Measurements from ENCODE around the gene ID3.

ID3 gene

DNA sequence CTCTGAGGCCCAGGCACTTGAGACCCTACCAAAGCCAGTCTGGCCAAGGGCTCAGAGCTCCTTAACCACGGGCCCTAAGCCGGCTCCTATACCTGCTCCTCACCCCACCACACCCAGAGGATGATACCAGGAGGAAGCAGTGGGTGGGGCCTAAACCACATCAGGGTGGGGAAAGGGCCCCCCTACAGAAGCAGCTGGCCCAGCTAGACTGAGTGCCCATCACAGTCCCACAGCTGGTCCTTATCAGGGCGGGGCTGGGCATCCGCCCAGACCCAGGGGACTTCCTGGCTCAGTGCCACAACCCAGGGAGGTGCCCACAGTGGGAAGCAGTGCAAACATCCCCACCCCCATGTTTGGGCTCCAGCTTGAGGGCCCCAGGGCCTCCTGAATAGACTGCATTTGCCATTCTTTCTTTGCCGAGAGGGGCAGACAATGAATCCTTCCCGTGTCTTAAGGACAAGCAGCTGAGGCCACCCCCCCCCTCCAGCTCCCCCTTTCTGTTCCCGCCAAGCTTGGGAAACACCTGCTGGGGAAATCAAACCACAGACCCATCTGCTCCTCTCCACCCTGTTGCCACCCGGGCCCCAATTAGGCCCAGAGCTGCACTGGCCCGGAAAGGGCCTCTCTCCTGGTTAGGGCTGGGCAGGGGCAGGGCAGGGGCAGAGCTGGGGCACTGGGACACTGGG lies 34.4 kb downstream of the ID3 start:
- DNase-seq: peak; percentile 21

DNA sequence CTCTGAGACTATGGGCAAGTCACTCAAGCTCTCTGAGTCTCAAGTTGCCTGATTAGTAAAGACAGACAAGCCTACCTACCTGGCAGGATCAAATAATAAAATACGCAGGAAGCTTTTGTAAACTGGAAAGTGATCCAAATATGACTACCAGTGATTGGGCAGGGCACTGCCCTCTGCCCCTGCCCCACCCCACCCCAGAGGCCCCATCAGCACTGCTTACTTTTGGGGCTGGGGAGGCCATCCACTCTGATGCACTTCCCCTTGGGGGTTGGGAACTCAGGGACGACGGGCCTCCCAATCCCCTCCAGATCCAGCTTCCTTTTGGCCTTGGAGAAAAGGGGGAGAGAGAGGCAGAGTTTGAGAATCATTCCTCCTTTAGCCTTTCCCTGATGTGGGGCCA lies 35.1 kb downstream of the ID3 start:
- no peak for DNase-seq

DNA sequence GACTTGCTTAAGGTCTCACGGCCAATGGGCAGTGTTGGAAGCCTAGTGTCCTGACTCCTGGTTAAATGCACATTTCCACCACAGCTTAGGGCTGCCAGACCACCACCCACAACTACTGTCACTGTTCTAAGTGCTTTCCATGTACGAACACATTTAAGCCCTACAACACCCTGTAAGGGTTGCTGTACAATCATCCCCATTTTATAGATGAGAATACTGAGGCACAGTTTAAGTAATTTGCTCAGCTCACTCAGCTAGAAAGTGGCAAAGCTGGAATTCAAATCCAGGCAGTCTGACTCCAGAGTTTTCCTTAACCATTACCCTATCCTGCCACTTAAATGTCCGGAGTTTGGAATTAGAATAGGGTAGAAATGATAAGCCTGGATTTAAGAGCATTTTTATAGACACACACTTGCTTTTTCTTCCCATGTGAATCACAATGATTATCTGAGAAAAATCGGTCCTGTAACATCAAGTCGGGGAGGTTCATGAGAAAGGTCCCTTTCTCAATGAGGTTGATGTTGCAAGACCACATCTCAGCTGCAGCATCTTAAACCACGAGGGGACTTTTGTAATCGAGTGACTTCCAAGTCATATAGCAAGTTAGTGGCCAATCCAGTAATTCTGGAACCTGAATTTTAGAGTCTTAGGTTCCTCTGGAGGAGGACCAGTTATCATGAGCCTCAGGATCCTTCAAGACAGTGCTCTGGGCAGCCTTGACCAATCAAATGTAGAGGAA lies 36.9 kb downstream of the ID3 start:
- DNase-seq: no peak

GRCh38 chr1:23521588-23521987 lies 37.7 kb downstream of the ID3 start:
- DNase-seq: no peak

DNA sequence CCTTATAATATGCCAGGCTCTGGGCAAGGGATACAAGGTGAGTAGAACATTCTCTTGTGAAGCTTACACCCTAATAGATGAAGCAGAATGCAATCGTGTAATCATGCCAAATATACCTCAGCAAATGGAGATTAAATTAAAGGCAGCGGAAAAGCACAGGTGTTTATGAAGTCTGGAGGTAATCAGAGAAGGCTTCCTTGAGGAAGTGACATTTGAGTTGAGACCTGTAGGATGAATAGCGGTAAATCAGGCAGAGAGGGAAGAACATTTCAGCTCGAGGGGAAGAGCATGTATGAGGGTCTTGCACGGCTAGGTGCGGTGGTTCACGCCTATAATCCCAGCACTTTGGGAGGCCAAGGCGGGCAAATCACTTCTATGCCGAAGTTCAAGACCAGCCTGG lies 41.7 kb downstream of the ID3 start:
- no peak for DNase-seq

- DNase-seq: no peak
Observed at GRCh38 chr1:23515905-23516304, 43.4 kb downstream of the ID3 start.

DNA sequence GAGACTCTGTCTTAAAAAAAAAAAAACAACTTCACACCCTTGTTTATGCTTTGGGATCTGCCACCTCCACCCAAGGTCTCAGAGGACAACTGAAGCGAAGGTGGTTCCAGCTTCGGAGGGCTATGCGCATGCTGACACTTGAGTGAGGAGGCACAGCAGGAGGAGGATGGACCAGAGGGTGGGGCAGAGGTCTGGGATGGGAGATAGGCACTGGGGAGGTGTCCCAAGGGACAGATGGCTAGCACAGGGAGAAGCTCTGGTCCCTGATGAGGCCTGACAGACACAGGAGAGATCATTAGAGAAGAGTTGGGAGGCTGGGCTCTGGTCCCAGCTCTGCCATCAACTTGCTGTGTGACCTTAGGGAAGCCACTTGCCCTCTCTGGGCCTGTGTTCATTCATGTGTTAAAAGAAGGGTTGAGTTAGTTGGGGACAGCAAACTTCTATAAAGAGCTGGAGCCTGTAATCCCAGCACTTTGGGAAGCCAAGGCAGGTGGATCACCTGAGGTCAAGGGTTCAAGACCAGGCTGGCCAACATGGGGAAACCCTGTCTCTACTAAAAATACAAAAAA lies 45.1 kb downstream of the ID3 start:
- DNase-seq: no peak

DNA sequence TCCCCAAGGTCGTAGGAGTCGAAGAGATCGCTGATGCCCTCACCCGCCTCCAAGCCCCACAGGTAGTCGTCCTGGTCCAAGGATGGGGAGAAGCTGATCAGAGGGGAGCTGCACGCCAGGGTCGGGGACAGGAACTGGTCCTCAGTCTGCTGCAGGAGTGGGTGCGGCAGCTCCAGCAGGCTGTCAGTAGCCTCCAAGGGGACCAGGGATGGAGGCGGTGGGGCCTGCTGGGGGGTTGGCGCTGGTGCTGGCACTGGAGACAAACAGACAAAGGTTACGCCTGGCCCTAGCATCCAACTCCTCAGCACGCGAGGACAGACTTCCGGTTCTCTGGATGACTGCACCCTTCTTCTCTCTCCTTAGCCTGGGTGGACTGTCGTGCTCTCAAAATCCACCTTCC lies 49.4 kb downstream of the ID3 start:
- DNase-seq: no peak
